GM21529 (cell line): Measurements from ENCODE around the gene UTP18.
"Not testable (repeated sequence)": the region's sequence is repeated elsewhere in the genome, so short reads cannot be mapped to it uniquely, and the experiment has no call there.

Source experiments
- ATAC-seq: cut with Tn5 transposase; IDR thresholded peaks from one replicate; pipeline ENCODE4 v1.9.1; 2021; ENCODE audit not compliant: unreplicated experiment

The UTP18 gene

DNA sequence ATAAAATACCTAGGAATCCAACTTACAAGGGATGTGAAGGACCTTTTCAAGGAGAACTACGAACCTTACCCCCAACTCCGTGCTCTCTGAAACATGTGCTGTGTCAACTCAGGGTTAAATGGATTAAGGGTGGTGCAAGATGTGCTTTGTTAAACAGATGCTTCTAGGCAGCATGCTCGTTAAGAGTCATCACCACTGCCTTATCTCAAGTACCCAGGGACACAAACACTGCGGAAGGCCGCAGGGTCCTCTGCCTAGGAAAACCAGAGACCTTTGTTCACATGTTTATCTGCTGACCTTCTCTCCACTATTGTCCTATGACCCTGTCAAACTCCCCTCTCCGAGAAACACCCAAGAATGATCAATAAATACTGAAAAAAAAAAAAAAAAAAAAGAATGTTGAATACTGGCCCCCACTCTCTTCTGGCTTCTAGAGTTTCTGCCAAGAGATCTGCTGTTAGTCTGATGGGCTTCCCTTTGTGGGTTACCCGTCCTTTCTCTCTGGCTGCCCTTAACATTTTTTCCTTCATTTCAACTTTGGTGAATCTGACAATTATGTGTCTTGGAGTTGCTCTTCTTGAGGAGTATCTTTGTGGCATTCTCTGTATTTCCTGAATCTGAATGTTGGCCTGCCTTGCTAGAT lies 70.6 kb downstream of the UTP18 start:
- ATAC-seq, result not testable (repeated sequence)

DNA sequence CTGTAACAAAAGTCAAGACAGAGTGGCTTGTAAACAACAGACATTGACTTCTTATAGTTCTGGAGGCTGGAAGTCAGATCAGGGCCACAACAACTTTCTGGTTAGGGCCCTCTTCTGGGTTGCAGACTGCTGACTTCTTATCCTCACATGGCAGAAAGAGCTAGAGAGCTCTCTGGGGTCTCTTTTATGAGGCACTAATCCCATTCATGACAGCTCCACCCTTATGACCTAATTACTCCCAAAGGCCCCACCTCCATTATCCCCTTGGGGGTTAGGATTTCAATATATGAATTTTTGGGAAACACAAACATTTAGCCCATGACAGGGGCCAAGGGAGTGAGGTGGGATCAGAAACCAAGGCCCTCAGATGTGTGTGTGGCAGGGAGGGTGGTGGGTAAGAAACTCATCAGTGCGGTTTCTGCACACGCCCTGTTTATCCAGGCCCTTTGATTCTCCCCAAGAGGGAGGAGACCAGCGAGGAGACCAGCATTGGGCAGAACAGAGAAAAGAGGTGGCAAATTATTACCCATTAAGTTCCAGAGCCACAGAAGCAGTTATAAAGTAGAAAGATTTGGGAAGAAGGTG lies 74.8 kb downstream of the UTP18 start:
- no peak for ATAC-seq

DNA sequence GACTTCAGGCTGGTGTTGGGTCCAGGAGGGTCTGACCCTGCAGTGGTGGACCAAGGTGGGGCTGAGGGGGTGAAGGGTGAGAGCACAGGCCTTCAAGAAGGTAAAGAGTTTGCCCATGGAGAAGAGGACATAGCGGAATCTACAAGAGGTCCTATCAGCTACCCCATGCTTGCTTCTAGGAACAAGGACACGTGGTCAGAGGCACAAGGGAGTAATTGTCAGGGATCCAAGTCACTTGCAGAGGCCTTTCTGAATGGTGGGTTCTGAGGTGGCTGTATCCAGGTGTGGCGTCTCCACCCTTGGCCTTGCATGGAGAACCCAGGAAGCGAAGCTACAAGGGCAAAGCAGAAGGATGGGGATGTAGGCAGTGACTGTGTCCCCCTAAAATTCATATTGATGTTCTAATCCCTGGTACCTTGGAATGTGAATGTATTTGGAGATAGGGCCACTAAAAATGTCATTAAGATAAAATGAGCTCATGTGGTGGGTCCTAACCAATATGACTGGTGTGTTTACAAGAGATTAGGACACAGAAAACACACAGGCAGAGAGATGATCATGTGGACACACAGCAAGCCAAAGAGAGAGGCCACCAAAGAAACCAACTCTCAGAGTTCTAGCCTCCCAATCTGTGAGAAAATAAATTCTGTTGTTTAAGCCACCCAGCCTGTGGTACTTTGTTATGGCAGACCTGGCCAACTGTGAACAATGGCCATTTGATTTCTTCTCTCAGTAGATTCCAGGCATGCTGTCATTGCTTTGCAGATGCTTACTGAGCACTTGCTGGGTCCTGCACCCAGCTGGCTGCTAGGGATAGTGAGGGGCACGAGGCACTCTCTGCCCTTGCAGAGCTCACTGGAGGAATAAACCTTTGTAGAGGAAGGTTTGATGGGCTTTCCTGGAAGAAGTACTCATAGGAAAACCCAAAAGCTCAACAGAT lies 75.8 kb downstream of the UTP18 start:
- ATAC-seq, result no peak

DNA sequence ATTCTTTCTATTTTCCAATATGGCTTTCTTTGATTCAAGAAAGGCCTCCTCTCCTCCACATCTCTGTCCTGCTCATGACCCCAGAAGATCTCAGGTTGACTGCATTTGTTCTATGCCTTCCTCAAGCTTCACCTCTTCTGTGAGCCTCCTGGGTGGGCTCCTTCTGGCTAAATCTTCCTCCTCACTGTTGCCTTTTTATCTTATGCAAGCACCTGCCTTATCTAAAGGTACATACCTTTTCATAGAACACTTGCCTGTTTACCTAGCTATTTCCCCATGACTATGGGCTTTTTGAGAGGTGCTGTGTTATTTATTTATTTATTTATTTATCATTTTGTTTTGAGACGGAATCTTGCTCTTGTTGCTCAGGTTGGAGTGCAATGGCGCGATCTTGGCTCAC lies 81.1 kb downstream of the UTP18 start:
- ATAC-seq, result no peak

DNA sequence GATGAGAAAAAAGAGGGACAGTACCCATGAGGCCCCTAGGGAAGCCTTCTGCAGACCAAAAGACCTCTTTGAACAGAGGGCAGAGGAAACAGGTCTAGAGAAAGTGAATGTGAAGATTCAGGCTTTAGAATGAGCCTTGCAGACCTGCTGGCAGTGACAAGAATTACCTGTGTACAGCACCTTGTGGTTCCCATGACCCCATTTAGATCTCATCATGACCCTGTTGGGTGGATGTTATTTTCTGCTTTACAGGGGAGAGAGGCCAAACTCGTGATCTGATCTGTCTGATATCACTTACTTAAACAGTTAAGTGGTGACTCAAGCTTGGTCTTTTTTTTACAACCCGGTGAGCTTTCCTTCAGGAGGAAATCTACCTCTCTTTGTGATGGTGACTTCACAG lies 81.9 kb downstream of the UTP18 start:
- ATAC-seq, result no peak

DNA sequence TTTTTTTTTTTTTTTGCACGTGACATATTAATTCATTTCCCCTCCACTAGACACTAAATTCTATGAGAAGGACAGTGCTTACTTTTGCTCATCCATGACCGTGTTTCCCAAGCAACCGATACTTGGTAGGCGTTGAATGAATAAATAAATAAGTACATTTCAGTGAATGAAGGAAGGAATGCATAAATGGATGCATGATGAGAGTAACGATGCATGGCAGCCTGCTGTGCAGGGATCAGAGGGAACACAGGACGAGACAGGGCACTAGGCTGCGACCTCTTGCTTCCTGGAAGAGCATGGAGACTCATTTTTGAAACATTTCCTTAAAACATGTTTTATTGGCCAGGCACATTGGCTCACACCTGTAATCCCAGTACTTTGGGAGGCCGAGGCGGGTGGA lies 84.2 kb downstream of the UTP18 start:
- ATAC-seq, result no peak

DNA sequence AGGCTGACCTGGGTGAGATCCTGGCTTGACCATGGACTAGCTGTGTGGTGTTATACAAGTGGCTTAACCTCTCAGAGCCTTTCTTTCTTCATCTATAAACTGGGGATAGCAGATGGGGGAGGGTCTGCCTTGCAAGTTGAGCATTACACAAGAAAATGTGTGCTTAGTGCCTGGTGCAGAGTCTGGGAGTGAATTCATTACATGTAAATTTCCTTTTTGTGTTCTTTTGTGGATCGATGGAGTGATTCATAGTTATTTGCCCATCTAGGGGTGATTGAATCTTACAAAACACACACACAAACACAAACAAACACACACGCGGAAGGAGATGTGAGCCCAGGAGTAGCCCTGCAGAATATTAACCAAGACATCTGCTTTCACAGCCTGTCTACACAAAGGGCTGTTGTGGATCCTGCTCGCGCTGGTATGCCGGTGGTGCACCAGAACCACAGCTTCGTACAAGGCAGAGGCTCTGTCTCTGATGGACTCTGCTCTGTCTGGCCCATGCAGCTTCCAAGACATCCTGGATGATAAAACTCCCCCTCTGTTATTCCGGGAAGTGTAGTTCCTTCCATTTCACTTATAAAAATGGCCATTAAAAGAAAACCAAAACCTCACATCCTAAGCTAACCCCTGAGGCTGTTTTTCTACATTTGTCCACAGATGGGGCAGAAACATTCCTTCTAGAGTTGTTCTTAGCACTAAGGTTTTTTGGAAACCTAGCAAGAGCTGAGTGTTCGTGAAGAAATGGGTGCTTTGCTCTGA lies 86.1 kb downstream of the UTP18 start:
- ATAC-seq, result no peak
